Endothelial cell of umbilical vein (primary cell): Measurements from ENCODE around the gene POFUT2.

Source experiments
- CTCF ChIP-seq, 2 donors: IDR thresholded peaks; 1 replicate in 1 of 2; 2 replicates in 1 of 2; pipeline ENCODE4 v1.5.1; 2011; ENCODE audit warnings: low read length in 2 of 2, mild to moderate bottlenecking in 2 of 2, moderate library complexity in 2 of 2, control low read depth in 1 of 2, inconsistent platforms in 1 of 2, low read depth in 1 of 2; ENCODE audit not compliant: insufficient read depth in 1 of 2; ENCODE audit errors: extremely low read depth in 1 of 2
- MAX ChIP-seq: IDR thresholded peaks from 2 replicates; pipeline ENCODE4 v1.6.1; 2011; ENCODE audit not compliant: insufficient read depth, insufficient read length
- POLR2A ChIP-seq: IDR thresholded peaks from 2 replicates; pipeline ENCODE4 v1.6.1; 2012; ENCODE audit warnings: low read depth, mild to moderate bottlenecking, control low read depth, low read length
- POLR2AphosphoS5 ChIP-seq: IDR thresholded peaks from 2 replicates; pipeline ENCODE4 v1.6.1; 2012; ENCODE audit warnings: low read depth, mild to moderate bottlenecking, control low read depth, low read length, moderate library complexity; ENCODE audit not compliant: insufficient read depth

- TF ChIP-seq CTCF (IDR thresholded peaks at IDR 0.05; ENCODE audit: extremely low read depth in 1 of 2, insufficient read depth in 1 of 2, low read depth in 1 of 2, low read length in 2 of 2) (no peak), MAX (no peak), POLR2A (no peak), POLR2AphosphoS5 (no peak)
These were observed 43.2 kb upstream of the POFUT2 start for GRCh38 chr21:45330851-45331261.
